NCI-H2227 (cell line): ENCODE measurements around the gene AKAP9.
"Not testable (repeated sequence)": the region's sequence is repeated elsewhere in the genome, so short reads cannot be mapped to it uniquely, and the experiment has no call there.

Experiments
- DNase-seq: peaks from one replicate; lab custom pipeline; 2025; ENCODE audit not compliant: unreplicated experiment; lab: John Stamatoyannopoulos, UW

The AKAP9 gene

GRCh38 chr7:92133133-92133736, 192.6 kb downstream of the AKAP9 start:
- no peak for DNase-seq

GRCh38 chr7:92133737-92134270, 193.1 kb downstream of the AKAP9 start:
- peak; percentile 90 for DNase-seq

GRCh38 chr7:92134271-92135051, 193.8 kb downstream of the AKAP9 start, which contains the start of gene CYP51A1:
Gene CYP51A1 (minus strand): TSS chr7:92134477. CDS start chr7:92134364, 113 bp downstream.
- DNase-seq, result peak; percentile 98

GRCh38 chr7:92135052-92135889, 194.6 kb downstream of the AKAP9 start:
- DNase-seq, result peak; percentile 66

- DNase-seq, result no peak
These were observed 196.9 kb downstream of the AKAP9 start for GRCh38 chr7:92137557-92137956.

- no peak for DNase-seq
These were observed 200.5 kb downstream of the AKAP9 start for GRCh38 chr7:92141161-92141560.

GRCh38 chr7:92142791-92143190, 202.1 kb downstream of the AKAP9 start:
- not testable (repeated sequence) for DNase-seq

- not testable (repeated sequence) for DNase-seq
These were observed 202.7 kb downstream of the AKAP9 start for GRCh38 chr7:92143192-92143880.

- no peak for DNase-seq
These were observed 209.1 kb downstream of the AKAP9 start for GRCh38 chr7:92149736-92150239.

GRCh38 chr7:92150450-92151017, 209.9 kb downstream of the AKAP9 start:
- DNase-seq, result peak; percentile 64

- DNase-seq, result no peak
These were observed 214.6 kb downstream of the AKAP9 start for GRCh38 chr7:92155108-92155739.

GRCh38 chr7:92156990-92157389, 216.3 kb downstream of the AKAP9 start:
- no peak for DNase-seq

GRCh38 chr7:92158660-92159575, 218.3 kb downstream of the AKAP9 start:
- DNase-seq, result no peak
